ENCODE measurements around the gene GRM7. TPM values are rescaled to one million over a fixed set of nuclear protein-coding genes. Genes with fewer than 3 reads are reported as not detected.

Gene GRM7
- polyA plus RNA-seq, 3 donors: 0.05 to 0.10 TPM; not detected in 1

- 78 to 92% (median 84%) methylated on average over 1 of the region's 1 CpG for WGBS, 3 donors
- no peak overlapping the region for H3K27ac ChIP-seq (ENCODE audit: low read depth, low read length)
Measured at GRCh38 chr3:7401418-7401817, 540.5 kb downstream of the GRM7 start.

GRCh38 chr3:7407107-7407506 is 546.2 kb downstream of the GRM7 start:
- no peak overlapping the region for H3K27ac ChIP-seq (ENCODE audit: low read depth, low read length)
- 86 to 91% (median 90%) methylated on average over 3 to 4 of the region's 4 CpGs for WGBS, 3 donors

GRCh38 chr3:7410782-7411181 is 549.9 kb downstream of the GRM7 start:
- WGBS, 3 donors: 87 to 89% (median 89%) methylated on average over 4 of the region's 4 CpGs
- H3K27ac ChIP-seq (ENCODE audit: low read depth, low read length): no peak overlapping the region

DNA sequence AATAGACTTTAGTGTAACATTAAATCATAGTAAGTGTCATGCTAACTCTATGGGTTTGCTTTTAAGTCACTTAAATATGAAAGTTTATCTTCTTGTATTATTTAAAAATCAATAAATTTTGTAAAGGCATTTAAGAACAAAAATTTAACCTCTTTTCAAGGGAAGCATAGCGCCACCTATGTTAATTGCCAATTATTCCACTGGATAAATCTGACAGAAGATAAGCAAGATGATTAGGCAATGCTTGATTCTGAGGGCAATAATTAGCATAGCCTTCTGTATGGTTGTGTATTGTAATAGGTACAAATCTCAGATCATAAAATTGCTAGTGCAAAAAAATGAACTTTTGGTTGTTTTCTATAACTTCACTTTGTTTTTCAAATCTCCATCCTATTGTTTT is 560.1 kb downstream of the GRM7 start:
- 92 to 98% (median 95%) methylated on average over 1 of the region's 1 CpG for WGBS, 3 donors

GRCh38 chr3:7423036-7423435 is 562.1 kb downstream of the GRM7 start:
- H3K27ac ChIP-seq (ENCODE audit: low read depth, low read length): no peak overlapping the region
- 61 to 80% (median 63%) methylated on average over 2 of the region's 2 CpGs for WGBS, 3 donors

More for the DNA sequence above, 560.1 kb downstream of the GRM7 start:
- no peak overlapping the region for H3K27ac ChIP-seq (ENCODE audit: low read depth, low read length)

- WGBS, 3 donors: 66 to 80% (median 71%) methylated on average over 4 of the region's 4 CpGs
- H3K27ac ChIP-seq (ENCODE audit: low read depth, low read length): no peak overlapping the region
Measured at GRCh38 chr3:7423995-7424394, 563.1 kb downstream of the GRM7 start.

DNA sequence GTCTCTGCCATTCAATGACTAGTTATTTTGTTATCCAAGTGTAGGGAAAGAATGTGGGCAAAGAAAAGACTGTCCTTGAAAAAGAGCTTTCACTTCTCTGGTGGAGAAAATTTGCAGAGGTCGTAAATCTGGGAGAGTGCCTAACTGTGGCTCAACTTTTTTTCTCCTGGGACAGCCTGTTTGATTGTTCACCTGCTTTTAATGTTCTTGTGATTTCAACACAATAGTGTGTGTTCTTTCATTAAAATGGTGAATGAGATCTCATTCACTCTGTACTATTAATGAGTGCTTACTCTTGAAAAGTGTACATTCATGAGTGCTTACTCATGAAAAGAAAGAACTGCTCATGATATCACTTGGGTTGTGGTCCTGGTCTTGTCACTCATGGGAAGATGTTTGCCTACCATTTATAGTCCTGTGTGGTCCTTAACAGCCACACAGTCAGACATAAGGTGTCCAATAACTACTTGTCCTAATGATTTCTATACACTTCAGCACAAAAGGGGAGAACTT is 567.3 kb downstream of the GRM7 start:
- 34 to 75% (median 68%) methylated on average over 1 of the region's 1 CpG for WGBS, 3 donors

GRCh38 chr3:7432610-7433009 is 571.7 kb downstream of the GRM7 start:
- H3K27ac ChIP-seq (ENCODE audit: low read depth, low read length): no peak overlapping the region
- 87 to 93% (median 91%) methylated on average over 2 of the region's 2 CpGs for WGBS, 3 donors

More for the DNA sequence above, 567.3 kb downstream of the GRM7 start:
- H3K27ac ChIP-seq (ENCODE audit: low read depth, low read length): no peak overlapping the region

DNA sequence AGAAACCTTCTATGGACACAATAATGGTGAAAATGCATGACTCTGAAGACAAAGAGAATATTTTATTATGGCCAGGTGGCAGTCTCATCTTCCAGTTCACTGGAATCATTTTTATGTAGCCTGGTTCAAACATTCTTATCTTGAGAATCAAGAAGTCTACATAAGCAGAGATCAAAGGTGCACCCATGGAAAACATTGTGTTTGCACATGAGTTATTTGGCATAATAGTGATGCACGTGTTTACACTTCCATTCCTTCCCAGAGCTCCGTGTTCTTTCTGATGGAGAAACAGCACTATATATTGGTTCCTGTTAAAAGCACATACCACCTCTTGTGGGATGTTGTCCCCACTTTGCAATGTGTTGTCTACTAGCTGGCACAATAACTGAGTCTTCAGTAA is 572.2 kb downstream of the GRM7 start:
- 35 to 92% (median 82%) methylated on average over 2 of the region's 2 CpGs for WGBS, 3 donors
- H3K27ac ChIP-seq (ENCODE audit: low read depth, low read length): no peak overlapping the region

DNA sequence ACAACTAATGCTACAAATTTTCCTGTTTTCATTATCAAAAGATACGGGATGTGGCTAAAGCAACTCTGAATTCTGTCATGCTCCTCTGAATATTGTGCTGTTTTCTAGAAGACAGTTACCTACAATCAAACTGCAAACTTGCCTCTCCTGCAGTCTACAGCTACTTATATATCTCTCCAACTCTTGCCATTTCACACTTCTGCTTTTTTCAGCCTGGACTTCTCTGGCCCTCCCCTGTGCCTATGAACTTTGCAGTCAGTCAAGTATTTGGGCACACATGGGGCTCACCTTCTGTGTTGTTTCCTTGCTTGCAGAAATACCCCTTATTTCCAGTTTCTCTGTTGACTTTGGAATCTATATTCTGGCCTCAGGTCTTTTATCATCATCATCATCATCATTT is 575.6 kb downstream of the GRM7 start:
- WGBS, 3 donors: 70 to 85% (median 84%) methylated on average over 1 of the region's 1 CpG
- no peak overlapping the region for H3K27ac ChIP-seq (ENCODE audit: low read depth, low read length)

DNA sequence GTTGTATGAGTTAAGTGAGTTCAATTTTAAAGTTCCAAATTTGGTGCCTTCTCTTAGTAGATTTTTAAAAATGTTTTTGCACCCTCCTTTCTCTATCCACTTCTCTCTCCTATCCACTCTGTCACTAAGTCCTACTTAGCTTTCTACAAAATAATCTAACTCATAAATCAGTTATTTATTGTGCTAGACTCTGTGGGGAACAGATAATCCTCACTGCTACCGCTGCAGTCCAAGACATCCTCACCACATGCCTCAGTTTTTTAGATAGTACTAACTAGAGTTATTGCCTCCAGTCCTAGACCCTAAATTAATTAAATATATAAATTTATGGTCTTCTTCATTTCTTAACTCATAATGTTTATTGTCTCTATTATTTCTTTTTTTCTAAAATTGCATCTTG is 576.3 kb downstream of the GRM7 start:
- H3K27ac ChIP-seq (ENCODE audit: low read depth, low read length): no peak overlapping the region
- WGBS, 3 donors: 80 to 92% (median 91%) methylated on average over 1 of the region's 1 CpG

DNA sequence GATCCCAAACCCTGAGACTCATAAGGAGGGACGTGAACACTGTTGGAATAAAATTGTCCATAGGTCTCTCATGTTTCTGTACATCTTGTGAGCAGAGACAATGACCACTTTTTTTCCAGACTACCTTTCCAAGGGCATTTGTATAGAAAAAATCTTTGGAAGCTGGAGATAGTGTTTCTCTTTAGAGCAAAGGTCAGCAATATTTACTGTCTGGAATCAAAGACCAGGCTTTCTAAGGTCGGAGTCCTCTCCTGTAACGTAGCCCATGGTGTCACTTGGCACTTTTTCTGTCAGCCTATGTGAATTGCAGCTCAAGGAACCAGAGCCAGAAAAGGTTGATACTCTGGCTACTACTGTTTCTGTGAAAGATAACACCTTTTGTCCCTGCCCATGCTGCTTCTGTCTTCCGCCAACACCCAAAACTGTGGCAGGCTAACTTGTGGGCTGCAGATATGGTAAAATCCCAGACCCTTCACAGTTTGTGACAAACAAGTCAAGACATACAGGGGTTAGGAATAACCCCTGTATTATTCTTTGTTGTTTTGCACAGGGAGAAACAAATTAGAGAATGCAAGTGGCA is 578.3 kb downstream of the GRM7 start:
- no peak overlapping the region for H3K27ac ChIP-seq (ENCODE audit: low read depth, low read length)

DNA sequence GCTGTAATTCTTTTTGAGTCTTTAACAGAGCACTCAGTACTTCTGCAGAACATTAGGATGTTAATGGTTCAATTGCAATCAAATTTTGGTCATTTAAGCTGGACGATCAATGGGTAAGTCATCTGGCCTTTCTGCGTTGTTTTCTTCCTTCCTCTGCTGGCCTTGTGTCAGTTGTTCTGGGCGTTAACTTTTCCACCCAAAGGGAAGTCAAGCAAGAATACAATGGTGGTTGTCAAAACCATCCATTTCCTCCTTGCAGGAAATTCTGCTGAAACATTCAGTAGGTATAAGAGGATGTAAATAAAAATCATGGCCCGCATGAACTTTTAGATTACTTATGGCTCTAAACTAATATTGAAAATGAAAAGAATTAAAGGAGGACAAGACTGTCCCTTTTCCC is 584.0 kb downstream of the GRM7 start:
- 38 to 58% (median 45%) methylated on average over 4 of the region's 4 CpGs for WGBS, 3 donors
- no peak overlapping the region for H3K27ac ChIP-seq (ENCODE audit: low read depth, low read length)

More for the DNA sequence above, 578.3 kb downstream of the GRM7 start:
- 56 to 82% (median 80%) methylated on average over 4 of the region's 4 CpGs for WGBS, 3 donors

DNA sequence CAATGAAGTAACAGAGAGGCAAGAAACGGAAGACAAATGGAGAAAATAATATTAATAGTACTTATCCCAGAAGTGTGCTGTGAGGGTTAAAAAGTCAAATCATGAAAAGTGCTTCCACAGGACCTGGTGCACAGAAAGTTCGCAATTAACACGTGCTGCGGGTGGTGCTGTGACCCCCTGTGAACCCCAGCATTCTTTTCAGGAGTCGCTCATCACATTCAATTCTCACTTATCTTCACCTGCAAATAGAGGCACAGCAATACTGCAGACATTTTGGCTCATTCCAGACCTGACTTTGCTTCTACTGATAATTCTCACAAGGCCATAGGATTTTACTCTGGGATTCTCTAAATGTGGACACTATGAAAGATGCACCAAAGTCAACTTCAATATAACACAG is 584.4 kb downstream of the GRM7 start:
- 49 to 76% (median 75%) methylated on average over 5 of the region's 5 CpGs for WGBS, 3 donors
- H3K27ac ChIP-seq (ENCODE audit: low read depth, low read length): no peak overlapping the region

- WGBS, 3 donors: 77 to 87% (median 78%) methylated on average over 6 of the region's 6 CpGs
Measured at GRCh38 chr3:7447197-7447769, 586.4 kb downstream of the GRM7 start.

DNA sequence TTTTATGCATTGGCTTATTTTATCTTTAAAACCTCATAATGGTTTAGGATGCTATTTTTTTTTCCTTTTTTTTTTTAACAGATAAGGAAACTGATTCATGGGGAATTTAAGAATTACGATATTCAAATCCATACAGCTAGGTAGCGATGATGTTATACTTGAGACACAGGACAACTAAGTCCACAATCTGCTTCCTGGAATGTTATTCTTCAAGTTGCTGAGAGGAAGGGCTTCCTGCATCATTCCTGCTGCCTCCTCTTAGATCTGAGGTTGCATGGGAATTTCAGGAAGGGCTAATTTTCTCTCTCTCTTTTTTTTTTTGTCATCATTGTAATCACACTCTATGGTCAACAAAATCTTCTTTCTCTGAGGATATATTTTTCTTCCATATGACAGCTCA is 595.5 kb downstream of the GRM7 start:
- WGBS, 3 donors: 69 to 77% (median 71%) methylated on average over 2 of the region's 2 CpGs
- H3K27ac ChIP-seq (ENCODE audit: low read depth, low read length): no peak overlapping the region

More at GRCh38 chr3:7447197-7447769, 586.4 kb downstream of the GRM7 start:
- no peak overlapping the region for H3K27ac ChIP-seq (ENCODE audit: low read depth, low read length)

DNA sequence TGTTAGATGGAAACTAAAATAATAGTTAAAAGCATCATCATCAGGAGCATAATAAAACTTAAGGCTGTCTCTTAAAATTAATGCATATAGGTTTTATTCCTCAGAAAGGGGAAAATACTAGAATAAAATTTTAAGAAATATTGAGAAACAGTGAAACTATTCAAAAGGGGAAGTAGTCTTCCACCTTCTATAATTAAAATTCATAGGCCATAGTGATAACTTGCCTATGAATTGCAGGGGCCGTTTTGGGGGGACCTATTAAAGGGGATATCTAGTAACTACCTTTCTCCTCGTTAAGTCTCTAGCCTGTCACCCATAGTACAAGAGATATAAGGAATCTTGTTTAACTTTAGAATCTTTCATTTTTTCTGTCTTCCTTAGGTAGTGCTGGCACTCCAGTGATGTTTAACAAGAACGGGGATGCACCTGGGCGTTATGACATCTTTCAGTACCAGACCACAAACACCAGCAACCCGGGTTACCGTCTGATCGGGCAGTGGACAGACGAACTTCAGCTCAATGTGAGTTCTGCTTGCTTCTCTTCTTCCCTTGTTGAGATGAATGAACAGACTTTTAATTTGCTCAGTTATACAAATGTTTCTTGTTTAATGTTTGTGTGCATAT is 600.4 kb downstream of the GRM7 start:
- 60 to 77% (median 75%) methylated on average over 8 of the region's 8 CpGs for WGBS, 3 donors
- H3K27ac ChIP-seq (ENCODE audit: low read depth, low read length): no peak overlapping the region

DNA sequence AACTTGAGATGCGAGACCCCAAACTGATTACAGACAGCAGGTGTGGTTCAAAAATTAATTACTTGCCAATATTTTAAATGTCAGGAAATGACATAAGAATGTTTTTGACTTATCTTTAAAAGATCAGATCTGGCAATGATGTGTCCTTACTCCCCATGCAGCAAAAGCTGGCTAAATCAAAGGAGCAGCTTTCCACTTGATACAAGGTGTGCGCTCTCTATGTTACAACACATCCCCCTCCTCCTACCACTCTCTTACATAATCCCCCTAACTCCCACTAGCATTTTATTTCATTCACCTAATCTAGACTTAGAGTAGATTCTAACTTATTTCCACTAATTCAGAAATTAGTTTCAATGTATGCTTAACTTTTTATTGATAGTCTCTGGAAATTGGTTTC is 609.0 kb downstream of the GRM7 start:
- 84 to 93% (median 84%) methylated on average over 2 of the region's 2 CpGs for WGBS, 3 donors
- H3K27ac ChIP-seq (ENCODE audit: low read depth, low read length): no peak overlapping the region

DNA sequence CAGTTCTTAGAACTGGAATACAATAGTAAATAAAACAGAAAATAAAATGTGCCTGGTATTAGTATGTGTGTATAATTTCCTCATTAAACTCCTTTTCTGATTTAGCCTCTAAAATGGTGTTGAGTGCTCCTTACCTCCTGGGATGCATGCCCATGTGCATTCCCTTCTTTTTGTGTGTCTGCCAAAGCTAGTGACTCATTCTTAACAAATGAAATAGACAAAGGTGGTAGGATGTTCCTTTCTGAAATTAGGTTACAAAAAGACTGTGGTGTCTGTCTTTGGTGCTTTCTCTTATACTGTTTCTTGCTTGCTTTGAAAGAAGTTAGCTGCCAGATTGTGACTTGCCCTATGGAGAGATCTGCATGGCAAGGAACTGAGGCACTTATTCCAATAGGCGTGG is 623.7 kb downstream of the GRM7 start:
- WGBS, 3 donors: 80 to 92% (median 90%) methylated on average over 1 of the region's 1 CpG
- no peak overlapping the region for H3K27ac ChIP-seq (ENCODE audit: low read depth, low read length)

- H3K27ac ChIP-seq (ENCODE audit: low read depth, low read length): no peak overlapping the region
- 0 to 53% (median 0%) methylated on average over 1 of the region's 1 CpG for WGBS, 3 donors
Measured at GRCh38 chr3:7487763-7488162, 626.8 kb downstream of the GRM7 start.

Measured in adipose tissue (tissue), 3 donors.